Esophagus muscularis mucosa (tissue), 4 donors: ENCODE measurements around the gene KRTAP9-2. TPM values are rescaled to one million over a fixed set of nuclear protein-coding genes. Genes with fewer than 3 reads are reported as not detected.
"Not testable (repeated sequence)": the region's sequence is repeated elsewhere in the genome, so short reads cannot be mapped to it uniquely, and the experiment has no call there.

Experiments used
- DNase-seq: peaks from one replicate; pipeline ENCODE4 v3.0.0-alpha.2; 2017; ENCODE audit errors: extremely low spot score
- H3K27ac ChIP-seq, 4 donors: fragments of 200-600 bp; sonication (generic); replicated peaks in 1 of 4; 1 replicate in 3 of 4; 2 replicates in 1 of 4; pipeline ENCODE4 v1.5.1; 2016 to 2019; ENCODE audit warnings: mild to moderate bottlenecking in 1 of 4
- H3K27me3 ChIP-seq, 4 donors: fragments of 200-600 bp; sonication (generic); one replicate each; pipeline versions ENCODE4 v1.5.1 to v1.6.0; 2016 to 2019
- H3K36me3 ChIP-seq, 4 donors: fragments of 200-600 bp; sonication (generic); one replicate each; pipeline ENCODE4 v1.5.1; 2016 to 2019
- H3K4me1 ChIP-seq, 4 donors: fragments of 200-600 bp; sonication (generic); one replicate each; pipeline ENCODE4 v1.5.1; 2016 to 2019
- H3K4me3 ChIP-seq, 4 donors: fragments of 200-600 bp; sonication (generic); 1 replicate in 2 of 4; 2 replicates in 2 of 4; pipeline ENCODE4 v1.5.1; 2016 to 2019; ENCODE audit warnings: mild to moderate bottlenecking in 4 of 4, moderate library complexity in 1 of 4
- H3K9me3 ChIP-seq, 4 donors: fragments of 200-600 bp; sonication (generic); 1 replicate in 3 of 4; 2 replicates in 1 of 4; pipeline ENCODE4 v1.5.1; 2016 to 2019
- CTCF ChIP-seq, 3 experiments: fragments of 200-600 bp in 2 of 3; fragments of 450-650 bp in 1 of 3; sonication (generic) in 2 of 3; IDR thresholded peaks; one replicate each; pipeline ENCODE4 v1.5.1; 2017 to 2019; ENCODE audit warnings: antibody characterized with exemption in 3 of 3, mild to moderate bottlenecking in 2 of 3, moderate library complexity in 1 of 3
- EP300 ChIP-seq: sonication (generic); formaldehyde crosslinking; IDR thresholded peaks from one replicate; pipeline ENCODE4 v1.6.1; 2017; ENCODE audit warnings: antibody characterized with exemption
- POLR2A ChIP-seq: fragments of 450-650 bp; IDR thresholded peaks from one replicate; pipeline ENCODE4 v1.6.1; 2017; ENCODE audit warnings: antibody characterized with exemption, moderate library complexity, mild to moderate bottlenecking, low read depth
- POLR2AphosphoS5 ChIP-seq, 2 donors: sonication (generic); formaldehyde crosslinking; IDR thresholded peaks; one replicate each; pipeline ENCODE4 v1.6.1; 2017; ENCODE audit warnings: antibody characterized with exemption in 2 of 2
- WGBS: methylation state at CpG from one replicate; pipeline ENCODE4 v1.1.5; 2018; 5-methylcytosine and 5-hydroxymethylcytosine counted together
- intact Hi-C: fragments of 100-400 bp; cut with DNase I; formaldehyde crosslinking; loops from one replicate; pipeline ENCODE4 v1.15.1; 2023
- total RNA-seq, 4 donors: library from RNA; depleted of rRNA; stranded (reverse); fragments of >200 nt; gene quantifications; one replicate each; pipeline versions ENCODE4 v1.1.0 to v1.2.1, GENCODE V29; 2016

Gene KRTAP9-2
- total RNA-seq, 4 donors from 2014 or later = not detected

- 55% methylated on average over 2 of the region's 2 CpGs for WGBS
- H3K9me3 ChIP-seq, H3K36me3 ChIP-seq, intact Hi-C loops, DNase-seq, H3K4me3 ChIP-seq, H3K27ac ChIP-seq, H3K4me1 ChIP-seq, H3K27me3 ChIP-seq: not testable (repeated sequence)
These were observed 20.7 kb downstream of the KRTAP9-2 start for GRCh38 chr17:41246995-41247787.

- intact Hi-C loops, H3K27ac ChIP-seq, H3K27me3 ChIP-seq, H3K4me3 ChIP-seq, H3K9me3 ChIP-seq, H3K4me1 ChIP-seq, DNase-seq, H3K36me3 ChIP-seq: not testable (repeated sequence)
- WGBS = no CpG with 5 or more reads among the region's 2 CpGs
These were observed 23.3 kb downstream of the KRTAP9-2 start, which contains the start of gene KRTAP9-4 for GRCh38 chr17:41249637-41250240. TSS of gene KRTAP9-4 (plus strand) at chr17:41249687. CDS start at chr17:41249721, 34 bp downstream.

GRCh38 chr17:41251261-41251660 lies 24.8 kb downstream of the KRTAP9-2 start:
- intact Hi-C loops = no loop called here
- Histone ChIP-seq H3K36me3 (no peaks in the 10 kb centered on the region), H3K27ac (no peak overlapping the region), H3K4me1 (no peaks in the 10 kb centered on the region), H3K27me3 (peaks cover 0 to 6% (median 0%) of the 10 kb centered on the region in 4 donors), H3K4me3 (no peak overlapping the region), H3K9me3 (no peaks in the 10 kb centered on the region)
- DNase-seq = no peak
- TF ChIP-seq POLR2AphosphoS5 (IDR thresholded peaks at IDR 0.05) = no peak
- TF ChIP-seq CTCF (IDR thresholded peaks at IDR 0.05) = no peak
- no peak for TF ChIP-seq POLR2A
- no peak for TF ChIP-seq EP300
- 100% methylated on average over 1 of the region's 1 CpG for WGBS

- H3K27me3 ChIP-seq = peaks cover 0 to 6% (median 0%) of the 10 kb centered on the region in 4 donors
- no peaks in the 10 kb centered on the region for H3K9me3 ChIP-seq
- no peak overlapping the region for H3K4me3 ChIP-seq
- no peaks in the 10 kb centered on the region for H3K4me1 ChIP-seq
- DNase-seq = no peak
- 50% methylated on average over 1 of the region's 1 CpG for WGBS
- no peak overlapping the region for H3K27ac ChIP-seq
- H3K36me3 ChIP-seq = no peaks in the 10 kb centered on the region
- TF ChIP-seq POLR2A (no peak), EP300 (no peak), POLR2AphosphoS5 (IDR thresholded peaks at IDR 0.05) (no peak), CTCF (IDR thresholded peaks at IDR 0.05) (no peak)
- intact Hi-C loops = no loop called here
These were observed 28.4 kb downstream of the KRTAP9-2 start for GRCh38 chr17:41254861-41255260.

- DNase-seq, H3K36me3 ChIP-seq, H3K27ac ChIP-seq, H3K4me3 ChIP-seq, H3K4me1 ChIP-seq, H3K9me3 ChIP-seq, intact Hi-C loops, H3K27me3 ChIP-seq: not testable (repeated sequence)
- WGBS = 88% methylated on average over 5 of the region's 5 CpGs
These were observed 29.2 kb downstream of the KRTAP9-2 start, which contains the start of gene KRTAP9-9 for GRCh38 chr17:41255381-41256290. TSS of gene KRTAP9-9 (plus strand) at chr17:41255384.

- no peaks in the 10 kb centered on the region for H3K9me3 ChIP-seq
- H3K27me3 ChIP-seq = peaks cover 0 to 6% (median 0%) of the 10 kb centered on the region in 4 donors
- no peak for TF ChIP-seq EP300
- no peak for TF ChIP-seq CTCF (IDR thresholded peaks at IDR 0.05)
- no peak for TF ChIP-seq POLR2AphosphoS5 (IDR thresholded peaks at IDR 0.05)
- no peak for TF ChIP-seq POLR2A
- H3K36me3 ChIP-seq = no peaks in the 10 kb centered on the region
- H3K4me1 ChIP-seq = no peaks in the 10 kb centered on the region
- DNase-seq = no peak
- H3K27ac ChIP-seq = no peak overlapping the region
- intact Hi-C loops = no loop called here
- no peak overlapping the region for H3K4me3 ChIP-seq
- WGBS = 96% methylated on average over 1 of the region's 1 CpG
These were observed 29.8 kb downstream of the KRTAP9-2 start for GRCh38 chr17:41256291-41256685.
